ENCODE results near the gene UGT1A4.

Gene UGT1A4

GRCh38 chr2:233811732-233812131 is 93.2 kb downstream of the UGT1A4 start:
- DNase-seq (ENCODE audit: low read depth in 2 of 2) = no peak

- no peak for DNase-seq (ENCODE audit: low read depth in 2 of 2)
Measured at GRCh38 chr2:233813236-233814055, 94.9 kb downstream of the UGT1A4 start.

- no peak for DNase-seq (ENCODE audit: low read depth in 2 of 2)
Measured at GRCh38 chr2:233814056-233814835, 95.7 kb downstream of the UGT1A4 start.

GRCh38 chr2:233815861-233816260 is 97.3 kb downstream of the UGT1A4 start:
- no peak for DNase-seq (ENCODE audit: low read depth in 2 of 2)

GRCh38 chr2:233816334-233816733 is 97.8 kb downstream of the UGT1A4 start:
- no peak for DNase-seq (ENCODE audit: low read depth in 2 of 2)

GRCh38 chr2:233816771-233817170 is 98.2 kb downstream of the UGT1A4 start:
- DNase-seq (ENCODE audit: low read depth in 2 of 2) = no peak

GRCh38 chr2:233817361-233817911 is 98.9 kb downstream of the UGT1A4 start:
- no peak for DNase-seq (ENCODE audit: low read depth in 2 of 2)

- no peak for DNase-seq (ENCODE audit: low read depth in 2 of 2)
Measured at GRCh38 chr2:233817995-233818638, 99.6 kb downstream of the UGT1A4 start.

GRCh38 chr2:233818639-233819621 is 100.4 kb downstream of the UGT1A4 start:
- DNase-seq (ENCODE audit: low read depth in 2 of 2) = no peak

- no peak for DNase-seq (ENCODE audit: low read depth in 2 of 2)
Measured at GRCh38 chr2:233819884-233820773, 101.6 kb downstream of the UGT1A4 start.

- DNase-seq (ENCODE audit: low read depth in 2 of 2) = no peak
Measured at GRCh38 chr2:233820774-233821105, 102.2 kb downstream of the UGT1A4 start.

- no peak for DNase-seq (ENCODE audit: low read depth in 2 of 2)
Measured at GRCh38 chr2:233821196-233821595, 102.7 kb downstream of the UGT1A4 start.

GRCh38 chr2:233821709-233822100 is 103.2 kb downstream of the UGT1A4 start:
- no peak for DNase-seq (ENCODE audit: low read depth in 2 of 2)

- DNase-seq (ENCODE audit: low read depth in 2 of 2) = no peak
Measured at GRCh38 chr2:233822101-233822771, 103.7 kb downstream of the UGT1A4 start.
